Keratinocyte (primary cell): Measurements from ENCODE around the gene SORBS2. TPM values are rescaled to one million over a fixed set of nuclear protein-coding genes. Genes with fewer than 3 reads are reported as not detected.
A peak's percentile ranks its signal among the peaks of the same experiment; 100 is the strongest.

Source experiments
- DNase-seq: peaks from one replicate; pipeline ENCODE4 v3.0.0-alpha.2; 2011; ENCODE audit warnings: low read depth, missing footprints, low spot score
- FAIRE-seq: peaks from 2 replicates; lab custom pipeline; 2011; peaks lifted over from hg19 to GRCh38; lab: Jason Lieb, UNC
- H2AFZ ChIP-seq: 2 replicates; pipeline ENCODE4 v1.6.0; 2012; ENCODE audit warnings: low read length, control low read depth, inconsistent platforms; ENCODE audit not compliant: control insufficient read depth
- H3K27ac ChIP-seq: 2 replicates; pipeline ENCODE4 v1.5.1; 2011; ENCODE audit warnings: low read length; ENCODE audit not compliant: control insufficient read depth, insufficient read depth
- H3K27me3 ChIP-seq: 3 replicates; pipeline ENCODE4 v1.6.0; 2011; ENCODE audit warnings: low read length; ENCODE audit not compliant: control insufficient read depth, insufficient read depth; ENCODE audit errors: extremely low read depth
- H3K36me3 ChIP-seq, 2 experiments: 2 replicates in 1 of 2; 3 replicates in 1 of 2; pipeline ENCODE4 v1.5.1; 2011; ENCODE audit warnings: low read length in 2 of 2, mild to moderate bottlenecking in 1 of 2; ENCODE audit not compliant: control insufficient read depth in 2 of 2, insufficient read depth in 2 of 2; ENCODE audit errors: extremely low read depth in 1 of 2
- H3K4me1 ChIP-seq: 3 replicates; pipeline ENCODE4 v1.5.1; 2011; ENCODE audit warnings: low read length; ENCODE audit not compliant: control insufficient read depth, insufficient read depth; ENCODE audit errors: extremely low read depth
- H3K4me2 ChIP-seq: 3 replicates; pipeline ENCODE4 v1.6.0; 2011; ENCODE audit warnings: low read depth, low read length; ENCODE audit not compliant: control insufficient read depth, insufficient read depth; ENCODE audit errors: extremely low read depth
- H3K4me3 ChIP-seq, 3 experiments: fragments of 200-600 bp in 1 of 3; sonication (generic) in 1 of 3; 2 replicates in 2 of 3; 3 replicates in 1 of 3; pipeline ENCODE4 v1.5.1; 2011 to 2016; ENCODE audit warnings: low read length in 3 of 3, mild to moderate bottlenecking in 3 of 3, control low read depth in 2 of 3, inconsistent platforms in 1 of 3, low read depth in 1 of 3, mixed read lengths in 1 of 3, mixed run types in 1 of 3, moderate library complexity in 1 of 3; ENCODE audit not compliant: control insufficient read depth in 2 of 3, insufficient read depth in 2 of 3; ENCODE audit errors: extremely low read depth in 1 of 3
- H3K79me2 ChIP-seq: 2 replicates; pipeline ENCODE4 v1.6.0; 2012; ENCODE audit warnings: low read length; ENCODE audit not compliant: control insufficient read depth, insufficient read depth
- H3K9ac ChIP-seq: 3 replicates; pipeline ENCODE4 v1.6.0; 2011; ENCODE audit warnings: low read length; ENCODE audit not compliant: control insufficient read depth, insufficient read depth; ENCODE audit errors: extremely low read depth
- H3K9me1 ChIP-seq: 3 replicates; pipeline ENCODE4 v1.6.0; 2011; ENCODE audit warnings: low read length; ENCODE audit not compliant: control insufficient read depth, insufficient read depth; ENCODE audit errors: extremely low read depth
- H3K9me3 ChIP-seq: 2 replicates; pipeline ENCODE4 v1.5.1; 2012; ENCODE audit warnings: low read depth, low read length; ENCODE audit not compliant: control insufficient read depth
- H4K20me1 ChIP-seq: 3 replicates; pipeline ENCODE4 v1.6.0; 2011; ENCODE audit warnings: low read length; ENCODE audit not compliant: control insufficient read depth, insufficient read depth; ENCODE audit errors: extremely low read depth
- CTCF ChIP-seq, 3 experiments: IDR thresholded peaks in 1 of 3; conservative IDR thresholded peaks in 1 of 3; optimal IDR thresholded peaks in 1 of 3; 2 replicates in 2 of 3; 3 replicates in 1 of 3; pipeline versions ENCODE3 to v1.5.1; 2011; ENCODE audit warnings: low read length in 3 of 3, mild to moderate bottlenecking in 3 of 3, moderate library complexity in 2 of 3, control low read depth in 1 of 3, inconsistent platforms in 1 of 3; ENCODE audit not compliant: insufficient read depth in 2 of 3; ENCODE audit errors: extremely low read depth in 1 of 3
- EZH2 ChIP-seq: IDR thresholded peaks from one replicate; pipeline ENCODE4 v1.6.1; 2012; ENCODE audit warnings: inconsistent platforms, mild to moderate bottlenecking, low read length, moderate library complexity
- dilution Hi-C: fragments of 300-500 bp; cut with MboI; formaldehyde crosslinking; loops from one replicate; pipeline ENCODE4 v1.7.0; 2020; ENCODE audit warnings: low sequenced_read_pairs; ENCODE audit not compliant: extremely low pct_ligation_motif_present
- polyA plus RNA-seq, 5 experiments: library from polyadenylated mRNA; depleted of rRNA in 3 of 5; stranded (reverse) in 3 of 5; stranded (forward) in 1 of 5; unstranded in 1 of 5; fragments of >200 nt; gene quantifications; 1 replicate in 1 of 5; 2 replicates in 3 of 5; 3 replicates in 1 of 5; pipeline versions ENCODE4 v1.2.1 to v1.2.3, GENCODE V29; 2011 to 2012; ENCODE audit warnings: missing spikeins in 2 of 5, low read depth in 1 of 5, low replicate concordance in 1 of 5

Gene SORBS2
- polyA plus RNA-seq, 1 donor (not counting 4 experiments of a cell fraction or from before 2014, with no cell fraction given): 0.14 TPM

- FAIRE-seq: no peak
- H3K27me3 ChIP-seq: no peaks in the 10 kb centered on the region
- DNase-seq: no peak
- TF ChIP-seq EZH2 (no peak), CTCF (optimal IDR thresholded peaks at IDR 0.05 in 1 of 3, IDR thresholded peaks at IDR 0.05 in 1 of 3, conservative IDR thresholded peaks at IDR 0.05 in 1 of 3; ENCODE audit: extremely low read depth in 1 of 3, insufficient read depth in 2 of 3, low read length in 3 of 3) (no peak)
- no peak overlapping the region for H3K4me3 ChIP-seq
- no peaks in the 10 kb centered on the region for H3K36me3 ChIP-seq
- dilution Hi-C loops: no loop called here
- no peaks in the 10 kb centered on the region for H3K9me3 ChIP-seq
- H3K9ac ChIP-seq: no peak overlapping the region
- no peak overlapping the region for H3K4me2 ChIP-seq
- H2AFZ ChIP-seq: peak overlapping the region; percentile 85
- peaks cover 4% of the 10 kb centered on the region for H3K4me1 ChIP-seq
- H3K9me1 ChIP-seq: no peaks in the 10 kb centered on the region
- no peaks in the 10 kb centered on the region for H3K79me2 ChIP-seq
- H3K27ac ChIP-seq: no peak overlapping the region
- H4K20me1 ChIP-seq: no peaks in the 10 kb centered on the region
These were observed 245.0 kb downstream of the SORBS2 start for GRCh38 chr4:185566972-185567371.

- no peak for FAIRE-seq
- no peaks in the 10 kb centered on the region for H3K9me1 ChIP-seq
- dilution Hi-C loops: no loop called here
- no peaks in the 10 kb centered on the region for H3K79me2 ChIP-seq
- peaks cover 4% of the 10 kb centered on the region for H3K4me1 ChIP-seq
- H3K9ac ChIP-seq: no peak overlapping the region
- no peak overlapping the region for H3K27ac ChIP-seq
- TF ChIP-seq CTCF (optimal IDR thresholded peaks at IDR 0.05 in 1 of 3, IDR thresholded peaks at IDR 0.05 in 1 of 3, conservative IDR thresholded peaks at IDR 0.05 in 1 of 3; ENCODE audit: extremely low read depth in 1 of 3, insufficient read depth in 2 of 3, low read length in 3 of 3) (no peak), EZH2 (no peak)
- no peaks in the 10 kb centered on the region for H3K36me3 ChIP-seq
- no peaks in the 10 kb centered on the region for H4K20me1 ChIP-seq
- H3K9me3 ChIP-seq: no peaks in the 10 kb centered on the region
- no peak for DNase-seq
- H2AFZ ChIP-seq: no peak overlapping the region
- no peak overlapping the region for H3K4me3 ChIP-seq
- no peak overlapping the region for H3K4me2 ChIP-seq
- H3K27me3 ChIP-seq: no peaks in the 10 kb centered on the region
These were observed 245.6 kb downstream of the SORBS2 start for GRCh38 chr4:185566425-185566824.
